H9 (cell line): Measurements from ENCODE around the gene PTPN7. TPM values are rescaled to one million over a fixed set of nuclear protein-coding genes. Genes with fewer than 3 reads are reported as not detected.
A peak's percentile ranks its signal among the peaks of the same experiment; 100 is the strongest.

Source experiments
- DNase-seq: peaks from one replicate; pipeline ENCODE4 v3.0.0-alpha.2; 2017
- H2AFZ ChIP-seq: one replicate; pipeline ENCODE4 v1.6.1; 2013; ENCODE audit warnings: mild to moderate bottlenecking, low read length, control low read depth, moderate library complexity
- H2AK5ac ChIP-seq: 2 replicates; pipeline ENCODE4 v1.6.1; 2013; ENCODE audit warnings: low read length, control low read depth, mixed read lengths; ENCODE audit not compliant: insufficient read length
- H2BK120ac ChIP-seq: one replicate; pipeline ENCODE4 v1.6.1; 2013; ENCODE audit warnings: low read depth, mild to moderate bottlenecking, low read length, control low read depth, inconsistent platforms; ENCODE audit not compliant: poor library complexity, severe bottlenecking
- H2BK12ac ChIP-seq: 2 replicates; pipeline ENCODE4 v1.6.1; 2013; ENCODE audit warnings: low read length, control low read depth, mixed read lengths, low read depth; ENCODE audit not compliant: insufficient read length
- H2BK15ac ChIP-seq: 2 replicates; pipeline ENCODE4 v1.6.1; 2013; ENCODE audit warnings: low read depth, low read length, control low read depth
- H2BK20ac ChIP-seq: one replicate; pipeline ENCODE4 v1.6.1; 2013; ENCODE audit warnings: low read depth, mild to moderate bottlenecking, low read length, control low read depth, inconsistent platforms; ENCODE audit not compliant: poor library complexity, severe bottlenecking
- H2BK5ac ChIP-seq: 2 replicates; pipeline ENCODE4 v1.6.1; 2013; ENCODE audit warnings: low read length, control low read depth, mixed read lengths; ENCODE audit not compliant: insufficient read length
- H3K14ac ChIP-seq: 2 replicates; pipeline ENCODE4 v1.6.1; 2013; ENCODE audit warnings: low read length, control low read depth; ENCODE audit not compliant: insufficient read depth
- H3K18ac ChIP-seq: 2 replicates; pipeline ENCODE4 v1.6.1; 2013; ENCODE audit warnings: low read depth, mild to moderate bottlenecking, mixed read lengths, low read length, control low read depth; ENCODE audit not compliant: insufficient read length
- H3K23ac ChIP-seq: 2 replicates; pipeline ENCODE4 v1.6.1; 2013; ENCODE audit warnings: low read length, control low read depth, mixed read lengths, low read depth; ENCODE audit not compliant: insufficient read length
- H3K23me2 ChIP-seq: 2 replicates; pipeline ENCODE4 v1.6.1; 2013; ENCODE audit warnings: low read depth, mild to moderate bottlenecking, mixed read lengths, low read length, control low read depth; ENCODE audit not compliant: insufficient read length, poor library complexity, severe bottlenecking
- H3K27ac ChIP-seq: 2 replicates; pipeline ENCODE4 v1.5.1; 2013; ENCODE audit warnings: low read length, control low read depth, mixed read lengths, low read depth; ENCODE audit not compliant: insufficient read length
- H3K27me3 ChIP-seq: 2 replicates; pipeline ENCODE4 v1.6.1; 2013; ENCODE audit warnings: low read length, control low read depth, inconsistent platforms; ENCODE audit not compliant: insufficient read depth
- H3K4ac ChIP-seq: 2 replicates; pipeline ENCODE4 v1.6.1; 2013; ENCODE audit warnings: low read depth, mild to moderate bottlenecking, control low read depth, inconsistent platforms, low read length, moderate library complexity
- H3K4me1 ChIP-seq: 2 replicates; pipeline ENCODE4 v1.6.1; 2013; ENCODE audit warnings: low read length, control low read depth, inconsistent platforms; ENCODE audit not compliant: insufficient read depth
- H3K4me2 ChIP-seq: 2 replicates; pipeline ENCODE4 v1.6.1; 2013; ENCODE audit warnings: low read length, control low read depth, mixed read lengths; ENCODE audit not compliant: insufficient read length, insufficient read depth
- H3K56ac ChIP-seq: 2 replicates; pipeline ENCODE4 v1.6.1; 2013; ENCODE audit warnings: low read depth, mild to moderate bottlenecking, mixed read lengths, low read length, control low read depth; ENCODE audit not compliant: insufficient read length
- H3K79me1 ChIP-seq: 2 replicates; pipeline ENCODE4 v1.6.1; 2013; ENCODE audit warnings: low read depth, mild to moderate bottlenecking, moderate library complexity, low read length, control low read depth, inconsistent platforms; ENCODE audit not compliant: insufficient read depth, poor library complexity, severe bottlenecking
- H3K79me2 ChIP-seq: 2 replicates; pipeline ENCODE4 v1.6.1; 2013; ENCODE audit warnings: low read length, control low read depth, inconsistent platforms; ENCODE audit not compliant: insufficient read depth
- H3K9ac ChIP-seq: 2 replicates; pipeline ENCODE4 v1.6.1; 2013; ENCODE audit warnings: low read length, control low read depth, mixed read lengths; ENCODE audit not compliant: insufficient read length; ENCODE audit errors: extremely low read depth
- H3K9me3 ChIP-seq: one replicate; pipeline ENCODE4 v1.6.1; 2013; ENCODE audit warnings: low read depth, low read length, inconsistent platforms; ENCODE audit not compliant: control insufficient read depth
- H3T11ph ChIP-seq: one replicate; pipeline ENCODE4 v1.6.1; 2013; ENCODE audit warnings: mild to moderate bottlenecking, low read length, control low read depth, inconsistent platforms
- H4K20me1 ChIP-seq: one replicate; pipeline ENCODE4 v1.6.1; 2013; ENCODE audit not compliant: control insufficient read depth, insufficient read length, insufficient read depth
- H4K5ac ChIP-seq: 2 replicates; pipeline ENCODE4 v1.6.1; 2013; ENCODE audit warnings: low read depth, mild to moderate bottlenecking, mixed read lengths, low read length, control low read depth; ENCODE audit not compliant: insufficient read length
- H4K8ac ChIP-seq: replicated peaks from 2 replicates; pipeline ENCODE4 v1.6.1; 2013; ENCODE audit warnings: low read length, control low read depth, mixed read lengths, low read depth; ENCODE audit not compliant: insufficient read length
- H4K91ac ChIP-seq: 2 replicates; pipeline ENCODE4 v1.6.1; 2013; ENCODE audit warnings: low read depth, mild to moderate bottlenecking, moderate library complexity, mixed read lengths, low read length, control low read depth; ENCODE audit not compliant: insufficient read length
- H3K27ac Mint-ChIP-seq, 3 experiments: 2 replicates in 2 of 3; 3 replicates in 1 of 3; pipeline ENCODE4 v1.8.0; 2020 to 2021; ENCODE audit warnings: mixed read lengths in 3 of 3, mild to moderate bottlenecking in 1 of 3, moderate library complexity in 1 of 3
- H3K27me3 Mint-ChIP-seq: 2 replicates; pipeline ENCODE4 v1.8.0; 2021; ENCODE audit warnings: low read depth, mild to moderate bottlenecking, moderate library complexity, mixed read lengths
- H3K36me3 Mint-ChIP-seq, 3 experiments: 2 replicates in 2 of 3; 3 replicates in 1 of 3; pipeline ENCODE4 v1.8.0; 2020 to 2021; ENCODE audit warnings: low read depth in 3 of 3, mixed read lengths in 3 of 3; ENCODE audit not compliant: insufficient read depth in 1 of 3
- H3K4me1 Mint-ChIP-seq, 2 experiments: 2 replicates each; pipeline ENCODE4 v1.8.0; 2020; ENCODE audit warnings: mixed read lengths in 2 of 2
- H3K4me3 Mint-ChIP-seq, 2 experiments: 2 replicates in 1 of 2; 3 replicates in 1 of 2; pipeline ENCODE4 v1.8.0; 2020 to 2021; ENCODE audit warnings: mild to moderate bottlenecking in 2 of 2, mixed read lengths in 2 of 2, moderate library complexity in 1 of 2
- H3K9me3 Mint-ChIP-seq, 2 experiments: 2 replicates in 1 of 2; 3 replicates in 1 of 2; pipeline ENCODE4 v1.8.0; 2020; ENCODE audit warnings: mild to moderate bottlenecking in 2 of 2, mixed read lengths in 2 of 2, moderate library complexity in 1 of 2
- CTCF ChIP-seq: fragments of 200-600 bp; sonication (generic); conservative IDR thresholded peaks from 3 replicates; pipeline ENCODE4 v1.8.0; 2021; ENCODE audit warnings: antibody characterized with exemption, mild to moderate bottlenecking
- WGBS: extraction: QIAGEN DNeasy Blood & Tissue Kit; methylation state at CpG from one replicate; pipeline ENCODE4 v1.1.7; 2013; ENCODE audit warnings: missing lambda C conversion rate, low lambda C conversion rate, mixed read lengths; ENCODE audit not compliant: insufficient read length; ENCODE audit errors: extremely low coverage; 5-methylcytosine and 5-hydroxymethylcytosine counted together
- total RNA-seq: library from RNA; stranded (reverse); gene quantifications from 2 replicates; pipeline ENCODE4 v1.2.1, GENCODE V29; 2021

Gene PTPN7
- total RNA-seq, 1 experiment from 2014 or later, result 0.72 TPM

GRCh38 chr1:202163281-202164270, 3.2 kb upstream of the PTPN7 start:
- H3K56ac ChIP-seq, result no peak overlapping the region
- Mint-ChIP-seq H3K9me3 (no peaks in the 10 kb centered on the region), H3K27me3 (no peaks in the 10 kb centered on the region; the same call in 1 of the 2 replicates), H3K4me3 (no peak overlapping the region), H3K4me1 (peaks cover 36 to 75% of the 10 kb centered on the region in 2 experiments), H3K27ac (peak overlapping the region in 1 of 3 experiments; percentile 64; a peak in 2 of 7 replicates), H3K36me3 (no peaks in the 10 kb centered on the region; a peak in 1 of 7 replicates)
- no CpG with 5 or more reads among the region's 12 CpGs for WGBS
- DNase-seq, result no peak
- no peaks in the 10 kb centered on the region for H3K9me3 ChIP-seq
- no peak overlapping the region for H3K27ac ChIP-seq
- no peaks in the 10 kb centered on the region for H3K23me2 ChIP-seq
- H2AFZ ChIP-seq, result no peak overlapping the region
- no peak overlapping the region for H3K23ac ChIP-seq
- no peak overlapping the region for H2BK120ac ChIP-seq
- no peak overlapping the region for H3K4ac ChIP-seq
- TF ChIP-seq CTCF, result no peak
- H2BK15ac ChIP-seq, result no peak overlapping the region
- no peaks in the 10 kb centered on the region for H4K20me1 ChIP-seq
- no peak overlapping the region for H4K91ac ChIP-seq
- H3K4me2 ChIP-seq, result no peak overlapping the region
- no peak overlapping the region; the same call in 1 of the 2 replicates for H3K14ac ChIP-seq
- no peak overlapping the region for H2BK20ac ChIP-seq
- no peak overlapping the region for H2AK5ac ChIP-seq
- no peak overlapping the region for H3K9ac ChIP-seq
- no peak overlapping the region for H4K8ac ChIP-seq
- no peak overlapping the region for H2BK5ac ChIP-seq
- H4K5ac ChIP-seq, result no peak overlapping the region
- no peaks in the 10 kb centered on the region for H3K27me3 ChIP-seq
- H3K79me2 ChIP-seq, result no peaks in the 10 kb centered on the region
- H3K4me1 ChIP-seq, result peaks cover 8% of the 10 kb centered on the region; the same call in 1 of the 2 replicates
- H3K79me1 ChIP-seq, result no peaks in the 10 kb centered on the region
- H3K18ac ChIP-seq, result no peak overlapping the region
- H2BK12ac ChIP-seq, result no peak overlapping the region
- no peak overlapping the region for H3T11ph ChIP-seq
